SH-SY5Y (cell line): ENCODE measurements around the gene TRIM47.

Source experiments
- GATA2 ChIP-seq: IDR thresholded peaks from 2 replicates; pipeline ENCODE4 v1.6.1; 2011; ENCODE audit warnings: mild to moderate bottlenecking, low read depth, low read length
- GATA3 ChIP-seq: IDR thresholded peaks from 2 replicates; pipeline ENCODE4 v1.6.1; 2011; ENCODE audit warnings: low read depth, mild to moderate bottlenecking, low read length, moderate library complexity

GRCh38 chr17:75889454-75889853 is 11.1 kb upstream of the TRIM47 start:
- TF ChIP-seq GATA3 (no peak), GATA2 (no peak)
